Ovary (tissue), 10 donors: Measurements from ENCODE around the gene RPS23. TPM values are rescaled to one million over a fixed set of nuclear protein-coding genes. Genes with fewer than 3 reads are reported as not detected.

Experiments used
- DNase-seq, 5 donors: peaks; one replicate each; pipeline ENCODE4 v3.0.0-alpha.2; 2019 to 2020
- H3K27ac ChIP-seq, 2 donors: fragments of 200-600 bp; one replicate each; pipeline versions ENCODE4 v1.5.1 to v1.8.0; 2019 to 2022
- H3K27me3 ChIP-seq: fragments of 200-600 bp; one replicate; pipeline ENCODE4 v1.8.0; 2022
- H3K36me3 ChIP-seq: fragments of 200-600 bp; sonication (generic); one replicate; pipeline ENCODE4 v1.5.1; 2019
- H3K4me1 ChIP-seq: one replicate; pipeline ENCODE4 v1.8.1; 2013; ENCODE audit warnings: mild to moderate bottlenecking, moderate library complexity; ENCODE audit not compliant: insufficient read depth
- H3K4me3 ChIP-seq: fragments of 200-600 bp; sonication (generic); one replicate; pipeline ENCODE4 v1.5.1; 2017
- H3K9me3 ChIP-seq, 2 donors: fragments of 200-600 bp in 1 of 2; sonication (generic) in 1 of 2; one replicate each; pipeline versions ENCODE4 v1.5.1 to v1.8.1; 2013 to 2019; ENCODE audit warnings: mild to moderate bottlenecking in 1 of 2, moderate library complexity in 1 of 2
- CTCF ChIP-seq, 3 donors: fragments of 450-650 bp in 2 of 3; fragments of 200-600 bp in 1 of 3; IDR thresholded peaks; one replicate each; pipeline versions ENCODE4 v1.5.1 to v1.8.0; 2016 to 2022; ENCODE audit warnings: antibody characterized with exemption in 3 of 3, mild to moderate bottlenecking in 1 of 3
- EP300 ChIP-seq: sonication (generic); formaldehyde crosslinking; IDR thresholded peaks from one replicate; pipeline ENCODE4 v1.6.1; 2017; ENCODE audit warnings: antibody characterized with exemption
- POLR2A ChIP-seq: fragments of 450-650 bp; IDR thresholded peaks from one replicate; pipeline ENCODE4 v1.6.1; 2017; ENCODE audit warnings: antibody characterized with exemption, mild to moderate bottlenecking, moderate library complexity
- WGBS, 3 donors: extraction: QIAGEN DNeasy Blood & Tissue Kit in 1 of 3; methylation state at CpG; one replicate each; pipeline versions ENCODE4 v1.1.5 to v1.1.7; 2013 to 2017; 5-methylcytosine and 5-hydroxymethylcytosine counted together
- intact Hi-C, 4 donors: fragments of 100-400 bp; cut with DNase I; formaldehyde crosslinking; loops; one replicate each; pipeline versions ENCODE4 v1.11.0 to v1.15.1; 2022 to 2023
- long read RNA-seq, 3 donors: library from polyadenylated mRNA in 2 of 3; unstranded in 2 of 3; transcript quantifications; one replicate each; pipeline ENCODE4 v2.0.0 and lab custom pipeline, GENCODE V29; 2021 to 2026
- polyA plus RNA-seq, 2 donors: library from polyadenylated mRNA; stranded (reverse); fragments of 200-250 nt in 1 of 2; fragments of 350-450 nt in 1 of 2; fragmentation: Illumina TruSeq in 1 of 2; extraction: RNeasy Lipid Tissue Mini Kit (QIAGEN cat#74804) in 1 of 2; gene quantifications; one replicate each; pipeline ENCODE4 v1.2.3, GENCODE V29; 2013 to 2014
- total RNA-seq, 7 donors: library from RNA; depleted of rRNA in 2 of 7; stranded (reverse); fragments of >200 nt in 2 of 7; fragmentation: NEBNext Ultra II Directional in 3 of 7; extraction: Animal tissue kit (Norgen Biotek cat#: 25700) in 3 of 7; gene quantifications; one replicate each; pipeline versions ENCODE4 v1.1.0 to v1.2.4, GENCODE V29; 2016 to 2023
- donor health status: DM: no; HTN: no; CAD: no; lungs with moderate emphysema.
- donor health status: DM: no; HTN: no; CAD: no.
- donor health status: Bipolar disorder and iron deficiency.
- donor health status: DM: yes; HTN: yes; CAD: no.
- donor health status: DM: no; HTN: no; CAD: no.
- donor health status: DM: yes; HTN: yes; CAD: no.

The RPS23 gene
- total RNA-seq (1,000 to 10,000 TPM; 3,397 to 8,268 (median 4,388) TPM), polyA plus RNA-seq (1,000 to 10,000 TPM; 6,514 to 6,535 TPM)
- long read RNA-seq, donor 1, transcript RPS23-203 (3 exons, 576 nt), result minor isoform, 17 of 338 reads
- long read RNA-seq, donor 1, transcript RPS23-206 (6 exons, 1,058 nt), result minor isoform, 5 of 338 reads
- long read RNA-seq, donor 1, transcript RPS23-201 (4 exons, 3,437 nt), result major isoform, 277 of 338 reads
- long read RNA-seq, donor 1, partial matches to known transcripts, result 1 of 338 reads
- long read RNA-seq, donor 1, other reads (novel, unspliced or antisense), result 38 of 338 reads
- long read RNA-seq, donor 2, transcript RPS23-204 (3 exons, 836 nt), result minor isoform, 15 of 2,363 reads
- long read RNA-seq, donor 2, transcript RPS23-207 (2 exons, 530 nt), result minor isoform, 18 of 2,363 reads
- long read RNA-seq, donor 2, transcript RPS23-201 (4 exons, 3,437 nt), result major isoform, 1,691 of 2,363 reads
- long read RNA-seq, donor 2, transcript RPS23-203 (3 exons, 576 nt), result minor isoform, 332 of 2,363 reads
- long read RNA-seq, donor 2, partial matches to known transcripts, result 226 of 2,363 reads
- long read RNA-seq, donor 2, other reads (novel, unspliced or antisense), result 79 of 2,363 reads
- long read RNA-seq, donor 3, transcript RPS23-201 (4 exons, 3,437 nt), result major isoform, 572 of 642 reads
- long read RNA-seq, donor 3, transcript RPS23-203 (3 exons, 576 nt), result minor isoform, 33 of 642 reads
- long read RNA-seq, donor 3, partial matches to known transcripts, result 12 of 642 reads
- long read RNA-seq, donor 3, other reads (novel, unspliced or antisense), result 25 of 642 reads

- Histone ChIP-seq H3K27me3 (no peaks in the 10 kb centered on the region), H3K4me1 (peaks cover 5% of the 10 kb centered on the region), H3K4me3 (peak within 1 kb of the TSS; percentile 68), H3K36me3 (no peaks in the 10 kb centered on the region), H3K9me3 (no peaks in the 10 kb centered on the region), H3K27ac (peak within 1 kb of the TSS; percentile 56 to 75)
- DNase-seq, result peak; percentile 87 to 93 (median 90)
- TF ChIP-seq POLR2A (no peak), EP300 (no peak), CTCF (IDR thresholded peaks at IDR 0.05) (no peak)
- intact Hi-C loops, result no loop called here
- 0 to 1% (median 1%) methylated on average over 48 to 60 of the region's 60 CpGs for WGBS, 3 donors
Measured at GRCh38 chr5:82277987-82278710, at the start of gene RPS23. Gene RPS23 (minus strand): TSS chr5:82278354. CDS start chr5:82278323, 31 bp downstream.

GRCh38 chr5:82327941-82328340 lies 49.8 kb upstream of the RPS23 start:
- peaks cover 1% of the 10 kb centered on the region for H3K4me1 ChIP-seq
- H3K4me3 ChIP-seq, result no peak overlapping the region
- intact Hi-C loops, result no loop called here
- no peak for TF ChIP-seq CTCF (IDR thresholded peaks at IDR 0.05)
- no peak for TF ChIP-seq EP300
- no peaks in the 10 kb centered on the region for H3K27me3 ChIP-seq
- no peaks in the 10 kb centered on the region for H3K9me3 ChIP-seq
- no peak overlapping the region for H3K27ac ChIP-seq
- H3K36me3 ChIP-seq, result no peaks in the 10 kb centered on the region
- no peak for DNase-seq

GRCh38 chr5:82325996-82326395 lies 47.8 kb upstream of the RPS23 start:
- intact Hi-C loops, result no loop called here
- no peak overlapping the region for H3K27ac ChIP-seq

More at GRCh38 chr5:82325996-82326395, 47.8 kb upstream of the RPS23 start:
- Histone ChIP-seq H3K4me3 (no peak overlapping the region), H3K27me3 (no peaks in the 10 kb centered on the region), H3K9me3 (no peaks in the 10 kb centered on the region), H3K36me3 (no peaks in the 10 kb centered on the region), H3K4me1 (no peaks in the 10 kb centered on the region)
- DNase-seq, result no peak
- no peak for TF ChIP-seq EP300
- no peak for TF ChIP-seq POLR2A
- TF ChIP-seq CTCF (IDR thresholded peaks at IDR 0.05), result no peak
- 32 to 63% (median 38%) methylated on average over 1 of the region's 1 CpG for WGBS, 3 donors
